Stimulated activated CD8-positive, alpha-beta memory T cell treated with anti-CD3 and anti-CD28 coated beads, Interleukin-4, amount 100 ng/mL, for 1 hour (primary cell): Measurements from ENCODE around the gene LIPC.

ENCODE experiments used
- DNase-seq, 2 donors: peaks; one replicate each; pipeline ENCODE4 v3.0.0-alpha.2; 2020; ENCODE audit warnings: low read depth in 2 of 2, low spot score in 1 of 2

LIPC gene

GRCh38 chr15:58512522-58512921, 80.7 kb downstream of the LIPC start:
- DNase-seq = no peak

GRCh38 chr15:58513008-58513407, 81.2 kb downstream of the LIPC start:
- DNase-seq = no peak

GRCh38 chr15:58513726-58514336, 82.0 kb downstream of the LIPC start:
- no peak for DNase-seq

GRCh38 chr15:58515807-58516206, 84.0 kb downstream of the LIPC start:
- no peak for DNase-seq

- DNase-seq = no peak
Observed at GRCh38 chr15:58517252-58517681, 85.5 kb downstream of the LIPC start.

- no peak for DNase-seq
Observed at GRCh38 chr15:58517682-58518525, 86.1 kb downstream of the LIPC start.

- DNase-seq = no peak
Observed at GRCh38 chr15:58518626-58519025, 86.8 kb downstream of the LIPC start.

GRCh38 chr15:58519516-58519915, 87.7 kb downstream of the LIPC start:
- DNase-seq = no peak

GRCh38 chr15:58520464-58520863, 88.7 kb downstream of the LIPC start:
- no peak for DNase-seq

GRCh38 chr15:58520936-58521292, 89.1 kb downstream of the LIPC start:
- no peak for DNase-seq

- no peak for DNase-seq
Observed at GRCh38 chr15:58521293-58521991, 89.7 kb downstream of the LIPC start.

GRCh38 chr15:58522391-58522790, 90.6 kb downstream of the LIPC start:
- no peak for DNase-seq

GRCh38 chr15:58522865-58523264, 91.1 kb downstream of the LIPC start:
- no peak for DNase-seq

GRCh38 chr15:58523634-58524033, 91.8 kb downstream of the LIPC start:
- DNase-seq = no peak

- no peak for DNase-seq
Observed at GRCh38 chr15:58524247-58524646, 92.5 kb downstream of the LIPC start.

- DNase-seq = no peak
Observed at GRCh38 chr15:58525991-58526421, 94.2 kb downstream of the LIPC start.

- no peak for DNase-seq
Observed at GRCh38 chr15:58526647-58527192, 94.9 kb downstream of the LIPC start.

GRCh38 chr15:58527573-58528187, 95.9 kb downstream of the LIPC start:
- DNase-seq = no peak

- no peak for DNase-seq
Observed at GRCh38 chr15:58528188-58528870, 96.5 kb downstream of the LIPC start.

- no peak for DNase-seq
Observed at GRCh38 chr15:58529041-58529440, 97.2 kb downstream of the LIPC start.
